Prostate gland (tissue), 2 donors: ENCODE measurements around the gene RIPK4.

Experiments
- CTCF ChIP-seq, 4 experiments: fragments of 200-600 bp in 2 of 4; fragments of 450-650 bp in 2 of 4; sonication (generic) in 2 of 4; IDR thresholded peaks; 1 replicate in 3 of 4; 2 replicates in 1 of 4; pipeline ENCODE4 v1.5.1; 2016 to 2019; ENCODE audit warnings: antibody characterized with exemption in 4 of 4, mild to moderate bottlenecking in 2 of 4, moderate library complexity in 2 of 4
- POLR2A ChIP-seq: fragments of 450-650 bp; IDR thresholded peaks from one replicate; pipeline ENCODE4 v1.6.1; 2016; ENCODE audit warnings: antibody characterized with exemption, mild to moderate bottlenecking
- POLR2AphosphoS5 ChIP-seq: sonication (generic); formaldehyde crosslinking; IDR thresholded peaks from one replicate; pipeline ENCODE4 v1.6.1; 2017; ENCODE audit warnings: antibody characterized with exemption

DNA sequence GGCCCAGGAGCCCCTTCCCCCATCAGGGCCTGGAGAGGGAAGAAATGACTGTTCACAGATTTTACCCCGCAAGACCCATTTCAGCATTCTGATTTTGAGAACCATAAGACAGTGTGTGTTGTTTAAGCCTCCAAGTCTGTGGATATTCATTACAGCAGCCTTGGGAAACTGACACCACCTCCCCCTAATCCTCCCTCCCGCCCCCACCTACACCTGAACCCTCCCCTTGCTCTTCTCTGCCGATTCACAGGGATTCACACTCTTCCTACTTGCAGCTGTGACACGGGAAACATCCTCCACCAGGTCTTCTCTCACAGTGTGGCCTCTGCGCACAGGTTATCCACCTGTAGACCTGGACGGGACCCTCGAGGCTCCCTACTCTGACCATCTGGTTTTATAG, 50.1 kb downstream of the RIPK4 start:
- no peak for TF ChIP-seq CTCF (IDR thresholded peaks at IDR 0.05)
- TF ChIP-seq POLR2A = no peak
- no peak for TF ChIP-seq POLR2AphosphoS5
